T1000 (cell line): ENCODE data around the gene DUT.
A peak's percentile ranks its signal among the peaks of the same experiment; 100 is the strongest.

ENCODE experiments used
- DNase-seq: peaks from one replicate; lab custom pipeline; 2025; ENCODE audit warnings: mixed read lengths; lab: John Stamatoyannopoulos, UW

Gene DUT

GRCh38 chr15:48371550-48371949 is 40.3 kb downstream of the DUT start:
- DNase-seq = no peak

- no peak for DNase-seq
These were observed 40.7 kb downstream of the DUT start for GRCh38 chr15:48371961-48372360.

GRCh38 chr15:48373821-48374451 is 42.7 kb downstream of the DUT start:
- DNase-seq = peak; percentile 54

GRCh38 chr15:48374472-48374871 is 43.2 kb downstream of the DUT start:
- no peak for DNase-seq

GRCh38 chr15:48375767-48376166 is 44.5 kb downstream of the DUT start:
- no peak for DNase-seq

GRCh38 chr15:48380198-48380597 is 49.0 kb downstream of the DUT start:
- no peak for DNase-seq

GRCh38 chr15:48381861-48382260 is 50.6 kb downstream of the DUT start:
- DNase-seq = no peak

- DNase-seq = no peak
These were observed 51.8 kb downstream of the DUT start for GRCh38 chr15:48383031-48383430.

- DNase-seq = no peak
These were observed 53.4 kb downstream of the DUT start for GRCh38 chr15:48384616-48385015.

GRCh38 chr15:48385031-48385830 is 54.0 kb downstream of the DUT start:
- peak; percentile 38 for DNase-seq

GRCh38 chr15:48388016-48388851 is 57.0 kb downstream of the DUT start:
- DNase-seq = no peak

GRCh38 chr15:48388910-48389309 is 57.7 kb downstream of the DUT start:
- DNase-seq = no peak

- no peak for DNase-seq
These were observed 58.5 kb downstream of the DUT start for GRCh38 chr15:48389691-48390143.

- no peak for DNase-seq
These were observed 60.7 kb downstream of the DUT start for GRCh38 chr15:48391950-48392349.

GRCh38 chr15:48392356-48392755 is 61.1 kb downstream of the DUT start:
- no peak for DNase-seq
